ENCODE results near the gene EPDR1.

- TF ChIP-seq POLR2A (IDR thresholded peaks at IDR 0.05; ENCODE audit: low read length) (no peak), GATA1 (IDR thresholded peaks at IDR 0.05; ENCODE audit: low read depth, low read length) (no peak)
Measured at GRCh38 chr7:37960483-37960882, 40.0 kb downstream of the EPDR1 start.

Data from erythroblast (primary cell).